Measurements from ENCODE around the gene TMEM165.

TMEM165 gene

GRCh38 chr4:55445921-55446577 is 50.3 kb downstream of the TMEM165 start:
- TF ChIP-seq FOXP2 (optimal IDR thresholded peaks at IDR 0.05; ENCODE audit: borderline replicate concordance, extremely low read depth, extremely low read length, insufficient read depth) = no peak
- no peak for TF ChIP-seq POLR2AphosphoS5 (IDR thresholded peaks at IDR 0.05; ENCODE audit: low read depth, low read length)
- TF ChIP-seq REST (IDR thresholded peaks at IDR 0.05; ENCODE audit: insufficient read depth in 1 of 2, low read depth in 2 of 2, low read length in 2 of 2) = no peak
- TF ChIP-seq SIN3A (IDR thresholded peaks at IDR 0.05; ENCODE audit: borderline replicate concordance, insufficient read depth, low read length) = no peak
- TF ChIP-seq TAF1 (IDR thresholded peaks at IDR 0.05; ENCODE audit: borderline replicate concordance, insufficient read depth, low read length) = no peak

DNA sequence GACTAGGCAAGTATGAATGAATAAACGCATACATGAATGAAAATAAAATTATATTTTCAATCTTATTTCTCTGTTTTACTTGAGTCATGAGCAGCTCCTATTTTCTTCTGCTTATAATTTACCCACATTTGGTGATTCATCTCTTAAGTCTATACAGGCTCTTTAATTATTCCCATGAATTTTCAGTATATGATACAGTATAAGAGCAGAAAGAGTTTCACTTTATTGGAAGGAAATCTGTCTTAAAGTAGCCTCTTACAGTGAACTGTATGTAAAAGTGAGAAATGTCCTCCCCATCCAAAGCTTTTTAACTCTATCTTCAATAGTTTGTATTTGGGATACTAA is 50.8 kb downstream of the TMEM165 start:
- TF ChIP-seq REST (IDR thresholded peaks at IDR 0.05; ENCODE audit: insufficient read depth in 1 of 2, low read depth in 2 of 2, low read length in 2 of 2) (no peak), TAF1 (IDR thresholded peaks at IDR 0.05; ENCODE audit: borderline replicate concordance, insufficient read depth, low read length) (no peak), FOXP2 (optimal IDR thresholded peaks at IDR 0.05; ENCODE audit: borderline replicate concordance, extremely low read depth, extremely low read length, insufficient read depth) (no peak), POLR2AphosphoS5 (IDR thresholded peaks at IDR 0.05; ENCODE audit: low read depth, low read length) (no peak), SIN3A (IDR thresholded peaks at IDR 0.05; ENCODE audit: borderline replicate concordance, insufficient read depth, low read length) (no peak)

- TF ChIP-seq TAF1 (IDR thresholded peaks at IDR 0.05; ENCODE audit: borderline replicate concordance, insufficient read depth, low read length) = no peak
- no peak for TF ChIP-seq POLR2AphosphoS5 (IDR thresholded peaks at IDR 0.05; ENCODE audit: low read depth, low read length)
- TF ChIP-seq SIN3A (IDR thresholded peaks at IDR 0.05; ENCODE audit: borderline replicate concordance, insufficient read depth, low read length) = no peak
- TF ChIP-seq REST (IDR thresholded peaks at IDR 0.05; ENCODE audit: insufficient read depth in 1 of 2, low read depth in 2 of 2, low read length in 2 of 2) = no peak
- no peak for TF ChIP-seq FOXP2 (optimal IDR thresholded peaks at IDR 0.05; ENCODE audit: borderline replicate concordance, extremely low read depth, extremely low read length, insufficient read depth)
Measured at GRCh38 chr4:55447108-55447708, 51.5 kb downstream of the TMEM165 start.

DNA sequence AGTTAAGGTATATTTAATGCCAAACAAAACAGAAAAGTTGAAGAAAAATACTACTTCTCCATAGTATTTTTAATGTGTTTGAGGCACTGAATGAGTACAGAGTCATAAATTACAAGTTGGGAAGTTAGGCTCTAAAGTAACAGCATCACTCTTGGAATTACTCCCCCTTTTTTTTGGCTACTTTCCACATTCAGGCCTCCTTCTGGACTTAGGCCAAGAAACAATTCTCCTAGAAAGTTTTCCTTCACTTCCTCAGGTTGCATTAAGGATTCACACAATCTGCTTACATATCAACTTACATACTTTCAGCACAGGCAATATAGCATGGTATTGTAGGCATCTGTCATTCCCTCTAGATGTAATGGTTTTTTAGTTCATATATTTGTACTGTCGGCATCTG is 52.1 kb downstream of the TMEM165 start:
- TF ChIP-seq FOXP2 (optimal IDR thresholded peaks at IDR 0.05; ENCODE audit: borderline replicate concordance, extremely low read depth, extremely low read length, insufficient read depth) (no peak), REST (IDR thresholded peaks at IDR 0.05; ENCODE audit: insufficient read depth in 1 of 2, low read depth in 2 of 2, low read length in 2 of 2) (no peak), SIN3A (IDR thresholded peaks at IDR 0.05; ENCODE audit: borderline replicate concordance, insufficient read depth, low read length) (no peak), TAF1 (IDR thresholded peaks at IDR 0.05; ENCODE audit: borderline replicate concordance, insufficient read depth, low read length) (no peak), POLR2AphosphoS5 (IDR thresholded peaks at IDR 0.05; ENCODE audit: low read depth, low read length) (no peak)

Data from PFSK-1 (cell line).